SIG-M5 treated with dmso at 0.1 percent for 504 hours (cell line): Measurements from ENCODE around the gene KCTD21.
"Not testable (repeated sequence)": the region's sequence is repeated elsewhere in the genome, so short reads cannot be mapped to it uniquely, and the experiment has no call there.

Experiments used
- DNase-seq: peaks from one replicate; lab custom pipeline; 2025; ENCODE audit not compliant: unreplicated experiment; lab: John Stamatoyannopoulos, UW

KCTD21 gene, protein sequence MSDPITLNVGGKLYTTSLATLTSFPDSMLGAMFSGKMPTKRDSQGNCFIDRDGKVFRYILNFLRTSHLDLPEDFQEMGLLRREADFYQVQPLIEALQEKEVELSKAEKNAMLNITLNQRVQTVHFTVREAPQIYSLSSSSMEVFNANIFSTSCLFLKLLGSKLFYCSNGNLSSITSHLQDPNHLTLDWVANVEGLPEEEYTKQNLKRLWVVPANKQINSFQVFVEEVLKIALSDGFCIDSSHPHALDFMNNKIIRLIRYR

GRCh38 chr11:78188286-78189173, at the start of gene KCTD21, which contains the start of gene USP35:
Gene KCTD21, minus strand, starts transcription at chr11:78188626. Its CDS starts 14,072 bp downstream, at chr11:78174554.
Gene USP35, plus strand, starts transcription at chr11:78188919. Its CDS starts 7,327 bp downstream, at chr11:78196246.
- peak; percentile 94 for DNase-seq

- DNase-seq, result no peak
These were observed 49.0 kb upstream of the KCTD21 start for GRCh38 chr11:78237293-78238046.

DNA sequence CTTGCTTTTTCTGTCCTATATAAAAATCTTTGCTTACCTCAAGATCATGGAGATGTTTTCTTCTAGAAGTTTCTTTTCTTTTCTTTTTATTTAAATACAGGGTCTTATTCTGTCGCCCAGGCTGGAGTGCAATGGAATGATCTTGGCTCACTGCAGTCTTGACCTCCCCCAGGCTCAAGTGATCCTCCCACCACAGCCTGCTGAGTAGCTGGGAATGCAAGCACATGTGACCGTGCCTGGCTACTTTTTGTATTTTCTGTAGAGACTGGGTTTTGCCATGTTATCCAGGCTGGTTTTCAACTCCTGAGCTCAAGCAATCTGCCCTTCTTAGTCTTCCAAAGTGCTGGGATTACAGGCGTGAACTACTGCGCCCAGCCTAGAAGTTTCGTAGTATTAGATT, 45.6 kb upstream of the KCTD21 start:
- no peak for DNase-seq

- not testable (repeated sequence) for DNase-seq
These were observed 44.6 kb upstream of the KCTD21 start for GRCh38 chr11:78233046-78233445.

DNA sequence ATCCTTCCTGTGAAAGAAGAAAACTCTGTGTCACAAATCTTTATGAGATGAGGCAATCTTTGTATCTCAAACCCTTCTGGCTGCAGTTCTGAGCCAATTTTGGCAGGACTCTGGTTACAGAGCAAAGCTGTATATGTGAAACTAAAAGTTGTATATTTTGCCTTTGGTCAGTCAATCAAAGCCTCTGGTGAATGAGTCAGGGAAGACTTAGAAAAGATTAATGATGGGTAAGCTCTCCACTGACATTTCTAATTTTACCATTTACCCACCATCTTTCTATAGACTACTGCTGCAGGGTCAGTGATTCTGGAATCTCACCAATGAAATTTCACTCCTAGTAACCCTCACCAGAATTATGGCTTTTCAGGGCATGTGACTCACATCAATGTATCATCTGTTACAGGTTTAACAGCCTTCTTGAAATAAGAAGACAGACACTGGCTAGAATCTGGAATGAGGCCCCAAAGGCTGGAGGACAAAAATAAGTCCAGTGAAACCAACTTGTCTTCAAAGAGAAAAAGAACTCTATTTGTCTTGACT, 43.6 kb upstream of the KCTD21 start:
- no peak for DNase-seq

DNA sequence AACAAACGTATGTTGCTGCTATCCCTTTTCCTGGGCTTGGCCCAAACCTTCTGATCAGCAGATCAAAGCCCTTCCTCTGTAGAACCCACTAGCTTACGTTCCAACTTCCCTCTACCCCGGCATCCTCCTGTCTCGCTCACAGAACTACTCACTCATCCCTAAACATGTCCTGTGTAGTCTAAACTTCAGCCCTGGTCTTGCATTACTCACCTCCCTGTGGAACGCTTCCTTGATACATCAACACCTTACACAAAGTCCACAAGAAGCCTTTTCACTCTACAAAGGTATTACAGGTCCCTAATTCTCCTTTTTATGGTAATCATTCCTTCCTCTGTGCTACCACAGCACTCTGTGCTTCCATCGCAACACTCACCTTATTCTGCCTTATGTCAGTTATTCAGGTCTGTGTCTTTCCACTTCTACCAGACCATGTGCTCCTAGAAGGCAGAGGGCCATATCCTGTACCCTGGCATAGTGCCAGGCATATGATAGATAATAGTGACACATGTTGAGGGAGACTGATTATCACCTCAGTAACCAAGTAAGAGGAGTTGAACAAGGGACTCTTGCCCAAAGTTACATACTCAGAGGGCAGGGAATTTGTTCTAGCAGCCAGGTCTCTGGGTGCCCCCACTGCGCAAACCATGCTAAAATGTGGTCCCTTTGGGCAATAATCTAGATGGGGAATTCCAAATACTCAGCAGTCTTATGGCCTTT, 41.9 kb upstream of the KCTD21 start:
- no peak for DNase-seq

DNA sequence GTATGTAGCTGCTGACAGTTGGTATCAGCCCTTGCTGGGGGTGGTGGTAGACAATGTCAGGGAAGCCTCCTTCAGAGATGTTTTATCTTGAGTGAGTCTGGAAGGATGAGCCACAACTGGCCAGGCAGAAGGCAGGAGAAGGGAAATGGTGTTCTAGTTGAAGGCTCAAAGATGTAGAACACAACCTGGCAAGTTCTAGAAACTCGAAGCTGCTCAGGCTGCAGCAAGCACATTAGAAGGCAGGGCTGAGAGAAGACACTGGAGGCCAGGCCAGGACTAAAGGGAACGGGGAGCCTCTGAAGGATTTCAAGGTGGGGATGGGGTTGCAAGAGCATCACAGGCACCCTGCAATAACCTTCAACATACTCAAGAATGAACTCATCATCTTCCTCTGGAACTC, 40.7 kb upstream of the KCTD21 start:
- DNase-seq, result no peak

GRCh38 chr11:78228467-78228866, 40.0 kb upstream of the KCTD21 start:
- DNase-seq, result peak; percentile 59

GRCh38 chr11:78227921-78228320, 39.5 kb upstream of the KCTD21 start:
- DNase-seq, result no peak

DNA sequence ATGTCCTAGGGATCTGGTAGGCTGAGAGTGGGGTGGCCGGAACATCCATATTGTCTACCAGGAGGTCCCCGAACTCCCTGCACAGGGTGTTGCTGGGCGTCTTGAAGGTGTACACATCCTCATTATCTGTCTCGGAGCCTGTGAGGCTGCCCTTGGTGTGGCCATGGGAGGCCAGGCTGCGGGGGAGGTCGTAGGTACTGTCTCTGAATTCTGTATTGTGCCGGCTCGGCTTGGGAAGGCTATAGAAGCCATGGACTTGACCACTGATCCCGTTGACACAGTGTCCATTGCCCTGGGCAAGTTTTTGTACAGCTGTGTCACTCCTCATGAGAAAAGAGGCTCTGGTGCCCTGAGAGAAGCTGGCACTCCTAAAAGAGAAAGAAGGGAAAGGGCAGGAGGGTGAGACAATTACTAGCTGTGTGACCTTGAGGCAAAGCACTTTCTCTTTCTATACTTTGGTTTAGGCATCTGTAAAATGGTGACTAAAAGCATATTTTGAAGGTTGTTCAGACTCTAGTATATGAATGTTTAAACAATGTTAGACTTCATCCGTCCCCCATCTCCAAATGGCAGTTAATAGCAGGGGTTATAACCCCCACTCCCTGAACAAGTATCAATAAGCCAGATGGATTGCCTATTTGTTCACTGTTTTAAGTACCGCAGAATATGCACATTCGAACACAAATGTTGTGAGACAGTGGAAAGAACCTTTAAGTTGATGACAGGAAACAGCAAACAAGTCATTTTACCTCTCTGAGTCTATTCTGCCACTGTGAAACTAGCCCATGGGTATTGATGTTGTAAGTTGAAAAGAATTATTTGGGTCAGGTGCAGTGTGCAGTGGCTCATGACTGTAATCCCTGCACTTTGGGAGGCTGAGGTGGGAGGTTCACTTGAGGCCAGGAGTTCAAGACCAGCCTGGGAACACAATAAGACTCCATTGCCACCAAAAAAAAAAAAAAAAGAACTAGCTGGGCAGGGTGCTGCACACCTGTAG, 38.6 kb upstream of the KCTD21 start:
- DNase-seq, result no peak

DNA sequence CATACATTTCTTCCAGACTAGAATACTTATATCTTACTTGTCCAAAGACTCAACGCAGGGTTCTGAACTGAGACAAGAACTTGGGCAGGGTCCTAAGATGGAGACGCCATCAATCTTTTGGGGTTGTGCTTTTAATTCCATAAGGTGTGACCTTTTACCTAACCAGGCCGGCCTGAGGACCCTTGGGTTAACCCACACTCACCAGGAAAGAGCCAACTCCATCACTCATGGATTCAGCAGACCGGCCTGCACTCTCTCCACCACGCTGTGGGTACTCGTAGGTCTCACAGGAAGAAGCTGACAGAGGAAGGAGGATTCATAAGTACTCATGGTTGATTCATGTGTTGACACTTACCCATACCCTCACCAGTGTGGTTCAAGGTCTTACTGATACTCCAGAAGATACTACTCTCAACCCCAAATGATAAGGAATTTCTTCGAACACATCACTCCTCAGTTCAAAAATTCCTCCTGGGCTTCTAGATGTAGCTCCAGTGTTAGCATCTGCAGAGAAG, 36.5 kb upstream of the KCTD21 start:
- no peak for DNase-seq

- no peak for DNase-seq
These were observed 36.1 kb upstream of the KCTD21 start for GRCh38 chr11:78224506-78224905.

DNA sequence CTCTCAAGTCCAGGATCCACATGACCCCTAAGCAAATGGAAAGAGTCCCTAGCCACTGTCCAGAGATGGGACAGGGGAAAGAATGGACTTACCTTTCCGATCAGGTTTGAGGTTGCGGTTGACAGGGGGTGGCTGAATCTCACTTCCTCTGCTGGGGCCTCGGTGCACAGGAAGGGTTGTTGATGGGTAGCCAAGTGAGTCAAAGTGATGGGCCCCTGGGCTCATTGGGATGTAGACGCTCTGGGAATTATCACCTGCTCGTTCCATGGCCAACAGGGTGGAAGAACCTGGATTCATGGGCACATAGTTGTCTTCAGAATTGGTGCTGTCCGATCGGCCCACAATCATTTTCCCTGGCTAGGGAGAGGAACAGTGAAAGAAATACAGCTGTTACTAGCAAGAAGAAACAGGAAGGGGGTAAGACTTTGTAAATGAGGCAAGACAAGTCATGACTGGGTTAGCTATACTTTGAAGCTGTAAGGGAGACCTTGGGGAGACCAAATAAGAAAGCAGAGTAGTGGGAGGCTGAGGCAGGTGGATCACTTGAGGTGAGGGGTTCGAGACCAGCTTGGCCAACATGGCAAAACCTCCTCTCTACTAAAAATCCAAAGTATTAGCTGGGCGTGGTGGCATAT, 35.0 kb upstream of the KCTD21 start:
- DNase-seq, result no peak

DNA sequence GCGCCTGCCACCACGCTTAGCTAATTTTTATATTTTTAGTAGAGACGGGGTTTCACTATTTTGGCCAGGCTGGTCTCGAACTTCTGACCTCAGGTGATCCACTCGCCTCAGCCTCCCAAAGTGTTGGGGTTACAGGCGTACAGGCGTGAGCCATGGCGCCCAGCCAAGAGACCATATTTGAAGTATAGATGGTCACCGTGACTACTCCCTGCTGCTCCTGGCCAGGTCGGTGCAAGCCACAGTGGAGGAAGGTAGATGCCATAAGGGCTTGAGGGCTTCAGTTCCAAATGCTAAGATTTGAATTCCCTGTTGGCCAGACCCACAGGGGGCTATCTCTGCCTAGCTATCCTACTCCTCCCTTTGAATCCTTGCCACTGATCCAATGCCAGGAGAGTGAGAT, 34.3 kb upstream of the KCTD21 start:
- DNase-seq, result not testable (repeated sequence)

DNA sequence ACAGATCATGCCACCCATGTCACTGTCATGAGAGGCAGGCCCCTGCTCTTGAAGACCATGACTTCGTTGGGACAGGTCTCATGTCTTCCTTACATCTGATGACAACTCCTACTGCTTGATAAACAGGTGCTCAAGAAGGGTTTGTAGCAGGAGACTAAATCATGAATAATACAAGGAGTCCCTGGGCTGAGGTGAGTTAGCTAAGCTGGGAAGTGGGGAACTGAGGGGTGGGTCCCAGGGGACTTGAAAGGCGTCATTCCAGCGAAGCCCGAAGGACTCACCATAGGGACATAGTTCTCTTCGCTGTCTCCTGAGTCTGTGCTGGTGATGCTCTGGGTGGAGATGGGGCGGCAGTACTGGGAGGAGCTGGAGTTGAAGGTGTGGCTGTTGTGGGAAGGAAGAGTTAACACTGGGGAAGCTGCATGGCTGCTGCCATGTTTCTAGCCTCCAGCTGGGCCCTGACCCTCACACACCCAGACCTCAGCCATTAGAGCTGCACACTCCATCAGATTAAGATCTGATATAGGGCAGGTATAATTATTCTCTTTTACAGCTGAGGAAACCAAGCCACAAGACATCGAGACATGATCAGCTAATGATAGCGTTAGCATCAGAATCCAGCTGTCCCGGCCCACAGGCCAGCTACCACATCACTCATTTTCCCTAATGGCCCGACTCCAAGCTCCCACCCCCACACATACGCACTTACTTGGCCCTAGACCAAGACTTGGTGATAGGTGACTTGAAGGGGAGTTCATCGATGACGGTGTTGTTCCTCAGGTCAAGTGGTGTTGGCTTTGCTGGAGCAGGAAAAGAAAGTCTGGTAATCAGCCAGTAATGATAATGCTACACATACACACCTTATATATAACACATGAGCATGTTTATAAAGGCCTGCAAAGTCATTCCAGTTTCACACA, 33.2 kb upstream of the KCTD21 start:
- no peak for DNase-seq

GRCh38 chr11:78220218-78221157, 32.1 kb upstream of the KCTD21 start:
- DNase-seq, result no peak
